Measurements from ENCODE around the gene NPTXR. TPM values are rescaled to one million over a fixed set of nuclear protein-coding genes. Genes with fewer than 3 reads are reported as not detected.

Gene NPTXR
- total and polyA plus RNA-seq, 2 donors from 2014 or later, result 1.1 to 12.5 TPM

- Histone ChIP-seq H3K4me1 (ENCODE audit: control insufficient read depth in 2 of 3, insufficient read depth in 2 of 3, low read depth in 1 of 3, low read length in 3 of 3) (no peaks in the 10 kb centered on the region), H3K27me3 (ENCODE audit: control insufficient read depth, insufficient read depth, low read length) (no peaks in the 10 kb centered on the region), H3K36me3 (ENCODE audit: control insufficient read depth in 2 of 3, insufficient read depth in 3 of 3, low read length in 3 of 3) (no peaks in the 10 kb centered on the region), H3K4me3 (ENCODE audit: low read length in 3 of 3) (no peak overlapping the region), H3K9ac (ENCODE audit: low read length in 3 of 3) (no peak overlapping the region), H3K27ac (ENCODE audit: low read depth in 2 of 2, low read length in 2 of 2) (no peak overlapping the region), H3K9me3 (ENCODE audit: control insufficient read depth in 2 of 3, insufficient read depth in 1 of 3, low read length in 3 of 3) (peaks cover 0 to 7% (median 0%) of the 10 kb centered on the region in 3 donors)
- DNase-seq, result peak in 1 of 5 donors; percentile 40
- no peak for FAIRE-seq
- no peak for TF ChIP-seq CTCF (IDR thresholded peaks at IDR 0.05; ENCODE audit: borderline replicate concordance, extremely low read depth, insufficient read depth)
- intact Hi-C loops (cut with DNase I), result no loop called here
Measured at GRCh38 chr22:38828191-38828590, 15.6 kb downstream of the NPTXR start.

GRCh38 chr22:38827510-38827909 is 16.3 kb downstream of the NPTXR start:
- Histone ChIP-seq H3K4me1 (ENCODE audit: control insufficient read depth in 2 of 3, insufficient read depth in 2 of 3, low read depth in 1 of 3, low read length in 3 of 3) (no peaks in the 10 kb centered on the region), H3K27ac (ENCODE audit: low read depth in 2 of 2, low read length in 2 of 2) (no peak overlapping the region), H3K9me3 (ENCODE audit: control insufficient read depth in 2 of 3, insufficient read depth in 1 of 3, low read length in 3 of 3) (peaks cover 0 to 7% (median 0%) of the 10 kb centered on the region in 3 donors), H3K36me3 (ENCODE audit: control insufficient read depth in 2 of 3, insufficient read depth in 3 of 3, low read length in 3 of 3) (no peaks in the 10 kb centered on the region), H3K27me3 (ENCODE audit: control insufficient read depth, insufficient read depth, low read length) (no peaks in the 10 kb centered on the region), H3K9ac (ENCODE audit: low read length in 3 of 3) (no peak overlapping the region), H3K4me3 (ENCODE audit: low read length in 3 of 3) (no peak overlapping the region)
- TF ChIP-seq CTCF (IDR thresholded peaks at IDR 0.05; ENCODE audit: borderline replicate concordance, extremely low read depth, insufficient read depth), result no peak
- FAIRE-seq (no peak), DNase-seq (no peak)
- intact Hi-C loops (cut with DNase I), result no loop called here

GRCh38 chr22:38826801-38827200 is 17.0 kb downstream of the NPTXR start:
- FAIRE-seq (no peak), DNase-seq (peak in 1 of 5 donors; percentile 29)
- Histone ChIP-seq H3K27ac (ENCODE audit: low read depth in 2 of 2, low read length in 2 of 2) (no peak overlapping the region), H3K27me3 (ENCODE audit: control insufficient read depth, insufficient read depth, low read length) (no peaks in the 10 kb centered on the region), H3K9me3 (ENCODE audit: control insufficient read depth in 2 of 3, insufficient read depth in 1 of 3, low read length in 3 of 3) (peaks cover 0 to 7% (median 0%) of the 10 kb centered on the region in 3 donors), H3K36me3 (ENCODE audit: control insufficient read depth in 2 of 3, insufficient read depth in 3 of 3, low read length in 3 of 3) (no peaks in the 10 kb centered on the region), H3K9ac (ENCODE audit: low read length in 3 of 3) (no peak overlapping the region), H3K4me3 (ENCODE audit: low read length in 3 of 3) (no peak overlapping the region), H3K4me1 (ENCODE audit: control insufficient read depth in 2 of 3, insufficient read depth in 2 of 3, low read depth in 1 of 3, low read length in 3 of 3) (no peaks in the 10 kb centered on the region)
- no peak for TF ChIP-seq CTCF (IDR thresholded peaks at IDR 0.05; ENCODE audit: borderline replicate concordance, extremely low read depth, insufficient read depth)
- intact Hi-C loops (cut with DNase I), result no loop called here

- Histone ChIP-seq H3K9ac (ENCODE audit: low read length in 3 of 3) (no peak overlapping the region), H3K9me3 (ENCODE audit: control insufficient read depth in 2 of 3, insufficient read depth in 1 of 3, low read length in 3 of 3) (peaks cover 0 to 7% (median 0%) of the 10 kb centered on the region in 3 donors), H3K4me1 (ENCODE audit: control insufficient read depth in 2 of 3, insufficient read depth in 2 of 3, low read depth in 1 of 3, low read length in 3 of 3) (no peaks in the 10 kb centered on the region), H3K27me3 (ENCODE audit: control insufficient read depth, insufficient read depth, low read length) (no peaks in the 10 kb centered on the region), H3K27ac (ENCODE audit: low read depth in 2 of 2, low read length in 2 of 2) (no peak overlapping the region), H3K4me3 (ENCODE audit: low read length in 3 of 3) (no peak overlapping the region), H3K36me3 (ENCODE audit: control insufficient read depth in 2 of 3, insufficient read depth in 3 of 3, low read length in 3 of 3) (no peaks in the 10 kb centered on the region)
- FAIRE-seq (no peak), DNase-seq (peak in 1 of 5 donors; percentile 51)
- no peak for TF ChIP-seq CTCF (IDR thresholded peaks at IDR 0.05; ENCODE audit: borderline replicate concordance, extremely low read depth, insufficient read depth)
- intact Hi-C loops (cut with DNase I), result no loop called here
Measured at GRCh38 chr22:38826386-38826785, 17.4 kb downstream of the NPTXR start.

Measured in kidney (tissue), 14 donors.